Ovary (tissue), 3 donors: ENCODE data around the gene NOS3.

Experiments used
- CTCF ChIP-seq, 3 donors: fragments of 450-650 bp in 2 of 3; fragments of 200-600 bp in 1 of 3; IDR thresholded peaks; one replicate each; pipeline versions ENCODE4 v1.5.1 to v1.8.0; 2016 to 2022; ENCODE audit warnings: antibody characterized with exemption in 3 of 3, mild to moderate bottlenecking in 1 of 3
- POLR2A ChIP-seq: fragments of 450-650 bp; IDR thresholded peaks from one replicate; pipeline ENCODE4 v1.6.1; 2017; ENCODE audit warnings: antibody characterized with exemption, mild to moderate bottlenecking, moderate library complexity
- donor health status: DM: no; HTN: no; CAD: no.

- TF ChIP-seq POLR2A (no peak), CTCF (IDR thresholded peaks at IDR 0.05) (no peak)
Measured at GRCh38 chr7:151023232-151023631, 32.4 kb downstream of the NOS3 start.
